ENCODE measurements around the gene TOP3A.

GRCh38 chr17:18364166-18364565, 49.4 kb upstream of the TOP3A start:
- TF ChIP-seq EZH2 (IDR thresholded peaks at IDR 0.05) (no peak), CTCF (IDR thresholded peaks at IDR 0.05) (no peak)
